ENCODE data around the gene KCNA4.
"Not testable (repeated sequence)": the region's sequence is repeated elsewhere in the genome, so short reads cannot be mapped to it uniquely, and the experiment has no call there.

The KCNA4 gene

DNA sequence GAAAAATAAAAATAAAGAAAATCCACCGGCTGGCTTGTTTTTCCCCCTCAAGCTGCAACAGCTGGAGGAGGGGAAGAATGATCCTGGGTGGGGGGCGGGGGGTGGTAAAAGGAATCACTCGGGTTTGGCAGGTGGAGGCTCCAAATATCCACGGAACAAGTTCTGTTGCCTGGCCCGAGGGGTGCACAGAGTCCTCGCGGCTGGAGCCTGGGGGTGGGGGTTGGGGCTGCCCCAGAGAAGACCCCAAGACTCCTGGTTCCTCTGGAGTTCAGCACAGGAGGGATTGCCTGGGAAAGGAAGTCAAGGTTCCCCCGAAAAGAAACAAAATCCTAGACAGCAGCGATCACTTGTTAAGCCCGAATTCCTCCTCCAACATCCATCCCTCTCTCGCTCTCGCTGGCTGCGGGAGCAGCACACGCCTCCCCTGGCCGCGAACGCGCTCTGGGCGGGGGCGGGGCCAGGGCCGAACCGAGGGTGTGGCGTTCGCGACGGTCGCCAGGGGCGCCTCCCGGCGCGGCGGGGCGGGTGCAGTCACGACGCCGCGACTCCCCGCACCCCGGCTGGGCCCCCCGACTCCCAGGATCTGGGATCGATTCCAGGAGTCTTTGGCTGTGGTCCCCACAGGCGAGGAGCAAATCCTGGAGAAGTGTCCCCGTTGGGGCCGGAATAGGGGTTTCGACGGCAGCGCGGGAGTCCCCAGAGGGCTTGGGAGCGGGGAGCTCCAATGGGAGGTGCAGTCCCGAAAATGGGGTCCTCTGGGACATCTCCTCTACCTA, at the start of gene KCNA4:
KCNA4 (minus strand) TSS at position 443 of the 776 bp plus-strand sequence. CDS start 4,352 bp downstream, outside the sequence.
- DNase-seq (ENCODE audit: low spot score): peak; percentile 29

DNA sequence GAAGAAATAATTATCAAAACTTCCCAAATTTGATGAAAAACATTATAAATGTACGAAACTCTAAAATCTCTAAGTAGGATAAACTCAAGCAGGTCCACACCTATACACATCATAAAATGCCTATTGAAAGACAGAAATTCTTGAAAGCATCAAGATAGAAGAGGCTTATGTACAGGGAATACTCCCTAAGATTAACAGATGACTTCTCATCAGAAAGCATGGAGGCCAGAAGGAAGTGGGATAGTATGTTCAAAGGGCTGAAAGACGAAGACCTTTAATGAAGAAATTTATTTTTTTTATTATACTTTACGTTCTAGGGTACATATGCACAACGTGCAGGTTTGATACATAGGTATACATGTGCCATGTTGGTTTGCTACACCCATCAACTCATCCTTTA, 45.3 kb upstream of the KCNA4 start:
- no peak for DNase-seq (ENCODE audit: low spot score)

DNA sequence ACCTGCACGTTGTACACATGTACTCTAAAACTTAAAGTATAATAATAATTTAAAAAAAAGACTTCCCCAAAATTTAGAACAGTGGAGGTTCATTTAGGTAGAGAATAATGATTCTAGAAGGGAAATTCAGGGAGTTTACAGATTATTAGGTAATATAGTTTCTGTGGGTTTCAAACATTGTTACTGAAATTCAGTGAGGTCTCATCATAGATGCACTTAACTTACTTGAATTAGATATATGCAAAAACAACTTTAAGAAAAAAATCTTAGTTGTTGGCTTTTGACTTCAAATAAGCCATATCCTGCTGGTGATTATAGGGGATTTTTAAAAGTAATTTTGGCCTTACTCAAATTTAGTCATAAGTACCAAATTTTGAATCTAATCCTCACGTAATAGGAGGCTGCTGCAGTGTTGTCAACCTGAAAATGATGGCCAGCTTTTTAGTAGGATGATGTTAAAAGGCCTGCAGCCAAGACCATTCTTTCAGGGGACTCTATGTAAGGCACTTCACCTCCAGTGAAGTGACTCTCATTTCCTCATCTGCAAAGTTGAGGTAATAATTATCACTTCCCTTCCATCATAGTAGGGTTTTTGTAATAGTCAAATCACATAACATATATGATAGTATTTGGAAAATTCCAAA, 42.5 kb upstream of the KCNA4 start:
- no peak for DNase-seq (ENCODE audit: low spot score)

DNA sequence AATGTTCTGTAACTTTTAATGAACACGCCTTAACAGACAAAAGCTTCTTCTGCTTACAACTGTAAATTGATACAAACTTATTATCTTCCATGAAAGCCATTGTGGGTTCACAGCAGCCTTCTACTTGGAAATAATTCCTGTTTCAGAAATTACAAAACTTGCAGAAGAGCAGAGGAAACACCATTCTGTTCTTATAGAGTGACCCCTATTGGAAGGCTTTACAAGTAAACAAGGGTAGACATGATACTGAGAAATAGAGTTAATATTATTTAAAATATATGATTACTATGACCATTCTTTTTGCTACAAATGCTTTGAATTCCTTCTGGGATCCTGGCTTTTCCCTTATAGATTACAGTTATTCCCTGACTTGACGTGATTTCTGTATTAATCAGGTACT, 32.4 kb upstream of the KCNA4 start:
- no peak for DNase-seq (ENCODE audit: low spot score)

DNA sequence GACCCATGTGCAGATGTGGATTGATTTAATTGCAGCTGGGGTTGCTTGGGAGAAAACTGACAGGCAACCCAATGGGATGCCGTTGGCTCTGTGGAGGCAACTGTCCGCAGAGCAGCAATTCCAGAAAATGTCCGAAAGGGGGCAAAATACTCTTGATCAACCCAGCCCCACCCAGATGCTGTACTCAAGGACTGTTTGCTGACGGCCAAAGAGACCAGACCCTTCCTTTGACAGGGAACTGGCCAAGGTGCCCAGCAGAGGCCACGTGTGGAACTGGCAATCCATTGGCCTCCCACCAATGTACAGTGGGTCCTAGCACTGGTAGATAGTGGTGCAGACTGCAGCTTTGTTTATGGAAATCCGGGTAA, 29.7 kb upstream of the KCNA4 start:
- no peak for DNase-seq (ENCODE audit: low spot score)

DNA sequence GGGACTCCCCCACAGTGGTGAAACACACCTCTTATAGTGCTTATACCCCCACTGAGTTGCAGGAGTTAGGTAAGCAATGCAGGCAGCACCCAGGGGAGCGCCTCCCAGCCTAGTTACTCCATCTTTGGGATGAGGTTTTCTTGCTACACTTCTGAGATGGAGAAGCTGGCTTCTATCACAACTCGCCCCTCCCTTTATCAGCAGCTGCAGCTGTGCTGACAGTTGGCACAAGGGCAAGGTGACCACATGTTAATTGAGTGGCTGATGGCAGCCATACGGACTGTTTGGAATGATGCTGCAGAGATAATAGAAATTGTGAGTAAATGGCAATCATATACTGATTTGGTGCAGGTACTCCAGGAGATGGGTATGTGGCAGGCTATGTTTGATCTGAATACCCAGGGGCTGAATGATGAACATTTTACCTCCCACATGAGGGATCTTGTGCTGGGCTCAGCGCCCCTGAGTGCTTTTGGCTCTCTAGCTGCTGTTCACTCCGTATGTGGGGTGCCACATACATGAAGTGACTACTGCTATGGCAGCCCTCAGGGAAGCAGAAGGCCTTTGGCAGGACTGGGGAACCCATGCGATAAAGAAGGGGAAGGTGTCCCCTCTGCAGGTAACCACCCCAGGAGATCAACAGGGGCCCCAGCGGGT, 29.2 kb upstream of the KCNA4 start:
- no peak for DNase-seq (ENCODE audit: low spot score)

DNA sequence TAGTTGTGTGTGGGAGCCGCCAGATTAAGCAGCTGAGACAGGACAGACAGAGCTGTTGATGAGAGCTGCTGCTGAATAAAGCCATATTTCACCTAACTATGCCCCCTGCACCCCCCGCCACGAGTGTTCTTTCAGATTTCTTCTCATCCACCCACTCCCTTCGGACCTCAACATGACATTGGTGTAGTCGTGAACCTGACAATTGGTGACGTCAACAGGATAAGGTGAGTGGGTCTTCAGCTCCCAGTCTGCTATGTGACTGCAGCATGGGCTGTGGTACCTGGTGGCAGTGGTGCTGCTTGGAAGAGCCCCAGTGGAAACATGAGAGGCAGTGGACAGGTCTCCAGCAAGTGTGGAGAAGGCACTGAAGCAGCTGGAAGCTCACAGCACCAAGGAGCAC, 28.3 kb upstream of the KCNA4 start:
- DNase-seq (ENCODE audit: low spot score): no peak

DNA sequence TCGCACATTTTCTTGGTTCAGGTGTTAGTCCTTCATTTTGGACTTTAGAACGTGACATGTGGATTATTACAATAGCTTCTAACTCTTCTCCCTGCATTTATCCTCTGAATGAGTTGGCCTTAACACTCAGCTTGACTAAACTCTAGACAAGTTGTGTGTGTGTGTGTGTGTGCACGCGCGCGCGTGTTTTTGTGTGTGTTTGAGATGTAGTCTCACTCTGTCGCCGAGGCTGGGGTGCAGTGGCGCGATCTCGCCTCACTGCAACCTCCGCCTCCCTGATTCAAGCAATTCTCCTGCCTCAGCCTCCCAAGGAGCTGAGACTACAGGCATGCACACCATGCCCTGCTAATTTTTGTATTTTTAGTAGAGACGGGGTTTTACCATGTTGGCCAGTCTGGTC, 24.3 kb upstream of the KCNA4 start:
- DNase-seq (ENCODE audit: low spot score): no peak

DNA sequence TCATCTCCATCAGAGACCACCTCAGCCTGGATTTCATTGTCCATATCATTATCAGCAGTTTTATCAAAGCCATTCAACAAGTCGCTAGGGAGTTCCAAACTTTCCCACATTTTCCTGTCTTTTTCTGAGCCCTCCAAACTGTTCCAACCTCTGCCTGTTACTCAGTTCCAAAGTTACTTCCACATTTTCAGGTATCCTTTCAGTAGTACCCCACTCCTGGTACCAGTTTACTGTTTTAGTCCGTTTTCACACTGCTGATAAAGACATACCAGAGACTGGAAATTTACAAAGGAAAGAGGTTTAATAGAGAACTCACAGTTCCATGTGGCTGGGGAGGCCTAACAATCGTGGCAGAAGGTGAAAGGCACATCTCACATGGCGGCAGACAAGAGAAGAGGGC, 17.9 kb upstream of the KCNA4 start:
- not testable (repeated sequence) for DNase-seq (ENCODE audit: low spot score)

DNA sequence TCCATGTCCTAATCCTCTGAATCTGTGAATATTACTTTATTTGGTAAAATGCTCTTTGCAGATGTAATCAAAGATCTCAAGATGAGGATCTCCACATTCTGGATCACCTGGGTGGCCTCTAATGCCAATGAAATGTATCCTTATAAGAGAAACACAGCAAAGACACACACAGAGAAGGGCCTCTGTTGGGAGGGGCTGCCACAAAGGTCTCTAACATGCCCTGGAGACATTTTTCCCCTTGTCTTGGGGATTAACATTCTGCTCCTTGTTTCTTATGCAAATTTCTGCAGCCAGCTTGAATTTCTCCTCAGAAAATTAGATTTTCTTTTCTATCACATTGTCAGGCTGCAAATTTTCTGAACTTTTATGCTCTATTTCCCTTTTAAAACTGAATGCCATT, 17.3 kb upstream of the KCNA4 start:
- DNase-seq (ENCODE audit: low spot score): not testable (repeated sequence)

DNA sequence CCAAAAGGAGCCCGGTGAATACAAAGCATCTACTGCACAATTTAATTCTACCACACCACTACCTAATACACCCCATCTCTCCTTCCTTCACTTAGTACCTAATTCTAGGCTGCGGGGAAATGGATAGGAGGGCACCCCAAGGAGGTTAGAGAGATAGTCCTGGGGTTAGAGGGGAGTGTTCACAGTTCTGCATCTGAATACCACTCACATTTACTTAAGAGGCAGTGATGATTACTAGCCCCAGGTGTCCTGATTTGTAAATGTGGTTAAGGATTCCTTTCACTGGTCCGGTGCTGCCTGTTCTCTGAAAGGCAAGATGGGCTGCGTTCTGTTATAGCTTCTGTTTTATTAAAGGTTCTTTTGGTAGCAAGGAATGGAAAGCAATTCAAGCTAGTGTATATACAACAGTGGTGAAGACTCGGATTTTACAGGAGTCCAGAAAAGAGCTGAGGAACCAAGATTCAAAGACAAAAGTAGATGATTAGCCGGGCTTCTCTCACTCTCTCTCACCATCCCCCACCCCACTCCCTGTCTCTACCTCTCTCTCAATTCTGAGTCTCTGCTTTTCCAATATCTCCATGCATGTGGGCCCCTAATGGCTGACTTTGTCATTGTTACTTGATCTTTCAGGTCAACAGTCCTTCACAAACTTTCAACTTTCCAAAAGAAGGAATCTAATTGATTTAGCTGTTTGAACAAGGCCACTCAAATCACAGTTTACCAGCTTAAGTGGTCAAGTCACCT, 8.7 kb upstream of the KCNA4 start:
- no peak for DNase-seq (ENCODE audit: low spot score)

DNA sequence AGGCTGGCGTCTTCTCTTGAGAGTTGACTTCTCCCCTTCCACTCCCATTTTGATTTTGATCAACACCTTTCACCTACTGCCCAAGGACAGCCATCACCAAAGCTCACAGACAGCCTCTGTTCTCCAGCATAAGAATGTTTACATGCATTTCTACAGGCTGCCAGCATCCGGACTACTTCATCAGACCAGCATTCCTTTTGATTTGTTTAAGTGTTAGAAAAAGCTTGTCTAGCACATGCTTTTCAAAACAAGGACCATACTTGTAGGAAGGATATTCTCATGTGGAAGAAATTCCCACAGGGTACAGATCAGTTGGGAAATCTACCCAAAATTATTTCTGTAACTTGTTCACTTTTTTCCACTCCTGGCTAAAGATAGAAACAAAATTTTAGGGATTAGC, 6.2 kb upstream of the KCNA4 start:
- DNase-seq (ENCODE audit: low spot score): no peak

DNA sequence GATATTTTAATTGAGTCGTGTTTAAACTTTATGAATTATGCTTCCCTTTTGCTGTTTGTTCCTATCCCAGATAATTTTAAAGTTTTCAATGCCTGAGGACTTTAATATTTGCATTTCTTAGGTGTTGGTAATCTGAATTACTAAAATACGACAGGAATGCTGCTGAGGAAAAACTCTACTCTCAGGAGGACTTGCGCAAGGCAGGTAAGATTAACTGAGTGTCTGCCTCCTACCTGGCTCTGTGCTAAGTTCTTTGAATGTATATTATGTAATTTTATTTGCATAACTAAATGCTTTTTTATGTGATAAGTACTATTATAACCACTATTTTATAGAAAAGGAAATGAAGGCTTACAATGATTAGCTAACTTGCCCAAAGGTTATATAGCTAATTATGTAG, 2.7 kb upstream of the KCNA4 start:
- no peak for DNase-seq (ENCODE audit: low spot score)

DNA sequence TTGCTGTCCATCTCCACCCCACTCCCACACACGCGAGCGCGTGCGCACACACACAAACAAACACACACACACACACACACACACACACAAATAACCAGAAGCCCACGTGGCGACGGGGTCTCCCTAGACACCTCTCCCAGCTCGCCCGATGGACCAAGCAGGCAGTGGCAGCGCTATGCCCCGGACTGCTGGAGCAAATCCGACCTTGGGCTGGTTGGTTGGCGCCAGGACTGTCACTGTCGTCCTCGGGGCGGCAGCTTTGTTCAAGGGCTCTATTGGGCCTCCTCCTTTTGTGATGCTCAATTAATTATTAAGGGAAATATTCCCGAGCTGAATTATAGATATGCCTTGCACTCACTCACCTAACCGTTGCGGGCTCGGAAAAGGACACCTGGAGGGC, 1.7 kb upstream of the KCNA4 start:
- DNase-seq (ENCODE audit: low spot score): no peak

DNA sequence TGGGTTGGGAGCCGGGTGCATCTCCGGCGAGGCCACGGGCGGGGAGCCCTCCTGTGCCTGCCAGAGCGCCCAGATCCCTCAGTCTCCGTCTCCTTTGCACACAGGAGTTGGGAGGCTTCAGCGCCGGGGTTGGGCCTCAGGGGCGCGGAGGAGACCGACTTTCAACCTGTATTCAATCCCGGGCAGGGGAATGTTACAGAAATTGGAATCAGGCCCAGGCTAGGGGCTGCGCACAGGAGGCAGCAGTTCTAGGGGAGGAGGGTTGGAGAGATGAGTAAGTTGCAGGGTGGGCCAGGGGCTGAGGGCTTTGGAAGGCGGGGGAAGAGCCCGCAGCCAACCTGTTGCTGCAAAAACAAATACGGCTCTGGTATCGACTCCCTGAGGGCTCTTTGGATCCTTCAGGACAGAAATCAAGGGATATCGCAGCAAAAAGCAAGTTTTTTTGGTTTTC, 640 bp upstream of the KCNA4 start:
- DNase-seq (ENCODE audit: low spot score): no peak

DNA sequence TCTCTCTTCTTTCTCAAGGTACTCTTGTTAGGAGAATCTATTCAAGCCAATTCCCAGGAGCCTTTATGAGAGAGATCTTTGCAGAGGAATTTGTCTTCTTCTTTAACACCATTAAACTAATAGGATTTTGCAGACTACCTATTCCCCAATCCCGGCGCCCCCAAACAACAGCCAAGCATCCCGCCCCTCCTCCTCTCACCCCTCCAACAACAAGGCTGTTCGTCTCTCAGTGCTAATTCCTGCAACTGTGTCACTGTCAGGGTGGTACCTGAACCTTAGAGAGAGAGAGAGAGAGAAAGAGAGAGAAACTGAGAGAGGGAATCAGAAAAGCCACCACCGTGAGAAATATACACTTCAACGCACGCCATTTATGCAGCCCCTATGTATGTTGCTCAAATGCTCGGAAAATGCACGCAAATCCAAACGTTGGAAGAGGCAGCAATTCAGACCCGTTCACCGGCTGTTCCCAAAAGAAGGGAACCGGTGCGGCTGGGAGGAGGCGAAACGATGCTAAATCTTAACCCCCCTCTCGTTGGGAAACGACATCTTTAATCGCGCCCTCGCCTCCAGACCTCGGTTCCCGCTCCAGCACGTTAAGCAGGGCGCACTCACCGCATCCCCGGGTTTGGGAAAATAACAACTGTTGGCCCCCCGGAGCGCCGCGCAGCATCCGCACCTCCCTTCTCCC, 961 bp downstream of the KCNA4 start:
- DNase-seq (ENCODE audit: low spot score): no peak

DNA sequence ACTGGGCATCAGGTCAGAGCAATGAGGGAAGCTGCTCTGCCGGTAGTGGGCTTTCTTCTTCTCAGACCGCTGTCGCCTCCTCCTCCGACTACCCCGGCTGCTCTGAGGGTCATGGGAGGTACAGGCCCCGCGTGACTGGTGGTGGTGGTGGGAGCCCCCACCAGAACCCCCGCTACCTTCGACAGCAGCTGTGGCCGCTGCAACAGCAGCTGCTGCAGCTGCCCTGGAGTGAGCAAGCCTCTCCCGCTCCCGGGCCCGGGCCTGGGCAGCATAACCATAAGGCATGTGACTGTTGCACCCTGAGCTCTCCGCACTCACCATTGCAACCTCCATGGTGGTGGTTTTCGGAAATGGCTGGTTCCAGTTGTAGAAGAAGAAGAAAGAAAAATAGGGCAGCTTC, 4.5 kb downstream of the KCNA4 start:
- DNase-seq (ENCODE audit: low spot score): no peak

DNA sequence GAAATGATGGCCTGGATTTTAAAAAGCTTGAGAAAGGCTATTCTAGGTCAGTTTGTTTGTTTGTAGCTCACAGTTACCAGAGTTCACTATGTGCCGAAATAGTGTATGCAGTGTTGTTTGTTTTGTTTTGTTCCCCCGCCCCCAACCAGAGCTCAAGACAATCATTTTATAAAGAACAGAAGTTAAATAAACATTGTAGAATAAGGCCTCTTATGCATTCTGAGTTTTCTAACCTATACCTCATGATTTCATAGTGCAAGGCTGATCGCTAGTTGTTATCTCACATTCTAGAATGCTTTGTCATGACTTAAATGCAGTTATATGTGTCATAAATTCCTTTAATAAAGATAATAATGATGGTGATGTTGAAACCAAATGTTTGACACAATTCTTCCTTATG, 7.8 kb downstream of the KCNA4 start:
- no peak for DNase-seq (ENCODE audit: low spot score)

DNA sequence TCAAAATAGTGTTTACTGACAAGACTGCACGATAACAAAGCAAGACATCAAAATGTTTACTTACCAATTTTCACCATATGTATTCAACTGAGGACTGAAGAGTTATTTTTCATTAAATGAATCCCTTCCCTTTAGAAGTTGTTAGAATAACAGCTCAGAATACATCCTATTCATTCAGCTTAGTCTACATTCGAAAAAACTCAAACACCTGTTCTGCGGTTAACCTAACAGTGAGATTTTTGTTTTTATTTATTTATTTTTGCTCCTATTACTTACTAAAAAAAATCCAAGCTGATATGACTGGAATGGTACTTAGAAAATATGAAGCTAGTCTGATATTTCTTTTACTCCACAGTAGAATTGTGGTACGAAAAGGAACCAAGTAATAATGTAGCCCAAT, 10.0 kb downstream of the KCNA4 start:
- no peak for DNase-seq (ENCODE audit: low spot score)

DNA sequence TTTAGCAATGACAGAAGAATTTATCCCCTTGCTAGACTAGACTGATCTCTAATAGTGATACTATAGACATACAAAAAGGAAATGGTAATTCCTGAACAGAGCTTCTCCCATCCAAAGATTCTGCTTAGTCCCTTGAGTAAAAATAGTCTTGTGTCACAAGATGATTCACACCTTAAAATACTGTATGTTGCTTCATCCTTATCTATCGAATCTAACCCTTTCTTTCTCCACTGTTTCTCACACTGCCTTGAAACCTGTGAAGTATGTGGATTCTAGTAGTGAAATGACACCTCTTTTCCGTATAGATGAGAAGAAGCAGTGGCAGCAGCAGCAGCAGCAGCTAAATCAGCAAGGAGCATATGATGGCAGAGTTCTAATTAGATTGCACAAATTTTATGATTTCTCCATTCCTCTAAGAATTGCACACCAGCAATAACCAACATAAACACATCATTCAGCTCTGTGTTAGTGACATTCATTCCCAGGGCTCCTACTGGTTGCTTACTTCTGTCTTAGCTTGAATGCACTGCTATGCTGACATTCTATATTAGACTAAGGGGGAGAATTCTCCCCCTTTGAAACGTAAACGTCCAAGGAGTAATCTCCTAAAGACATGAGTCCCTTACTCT, 14.6 kb downstream of the KCNA4 start:
- DNase-seq (ENCODE audit: low spot score): no peak

DNA sequence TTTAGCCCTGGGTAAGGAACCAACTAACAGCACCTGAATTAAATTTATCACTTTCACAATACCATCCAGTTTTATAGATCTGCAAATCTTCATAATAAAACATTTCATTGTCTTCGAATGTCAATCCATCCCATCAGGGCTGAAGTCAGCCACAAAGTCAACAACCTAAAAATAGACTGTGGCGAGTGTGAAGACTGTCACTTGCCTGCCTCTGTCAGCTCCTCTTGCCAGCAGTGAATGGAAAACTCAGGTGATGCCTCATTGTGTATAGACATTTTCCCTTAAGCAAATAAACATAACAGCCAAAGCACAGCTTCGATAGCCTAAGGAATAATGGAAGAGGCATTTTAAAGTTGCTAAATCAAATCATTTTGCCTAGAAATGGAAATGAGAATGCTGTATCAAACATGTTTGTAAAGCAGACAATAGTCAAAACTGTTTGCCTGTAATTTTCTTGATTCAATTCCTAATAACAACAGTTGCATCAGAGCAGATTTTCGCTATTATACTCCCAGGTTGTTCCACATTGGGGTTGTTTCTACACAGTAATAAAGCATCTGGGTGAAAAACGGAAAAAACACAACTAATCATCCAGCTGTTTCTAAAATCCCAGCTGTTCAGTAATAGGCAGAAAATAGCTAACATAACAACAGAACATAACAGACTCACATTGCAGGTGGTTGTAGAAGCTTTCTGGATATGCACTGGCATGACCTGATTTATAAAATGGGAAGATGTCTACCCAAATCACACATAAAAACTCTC, 15.7 kb downstream of the KCNA4 start:
- DNase-seq (ENCODE audit: low spot score): no peak
